ENCODE measurements around the gene SPON1.
A peak's percentile ranks its signal among the peaks of the same experiment; 100 is the strongest.

The SPON1 gene

DNA sequence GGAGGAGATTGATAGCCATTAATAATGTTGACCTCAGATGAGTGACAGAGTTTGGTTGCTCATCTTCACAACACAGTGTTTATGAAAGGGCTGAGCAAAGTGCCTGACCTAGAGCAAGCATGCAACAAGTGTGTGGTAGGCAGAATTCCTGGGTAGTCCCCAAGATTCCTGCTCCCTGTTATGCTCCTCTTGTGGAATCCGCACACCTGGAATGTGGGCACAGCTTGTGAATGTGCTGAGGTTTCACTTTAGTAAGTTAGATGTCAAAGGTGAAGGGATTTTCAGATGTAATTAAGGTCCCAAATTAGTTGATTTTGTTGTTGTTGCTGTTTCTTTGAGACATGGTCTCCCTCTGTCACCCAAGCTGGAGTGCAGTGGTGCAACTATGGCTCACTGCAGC lies 20.7 kb upstream of the SPON1 start:
- no peak for DNase-seq
- in situ Hi-C loops (cut with HindIII; ENCODE audit: low pct_ligation_motif_present, low pct_unique_long_range_greater_than_20kb, low sequenced_read_pairs): no loop called here

DNA sequence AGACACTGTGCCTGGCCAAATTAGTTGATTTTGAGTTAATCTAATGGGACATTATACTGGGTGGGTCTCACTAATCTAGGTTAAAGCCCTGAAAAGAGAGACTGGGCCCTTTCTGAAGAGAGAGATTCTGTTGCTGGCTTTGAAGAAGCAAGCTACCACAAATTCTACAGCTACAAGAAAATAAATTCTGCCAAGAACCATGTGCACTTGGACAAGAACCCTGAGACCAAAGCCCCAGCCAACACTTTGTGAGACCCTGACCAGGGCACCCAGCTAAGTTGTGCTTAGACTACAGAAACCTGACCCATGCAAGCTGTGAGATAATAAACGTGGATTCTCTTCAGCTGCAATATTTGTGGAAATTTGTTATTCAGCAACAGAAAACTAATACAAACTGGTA lies 20.1 kb upstream of the SPON1 start:
- in situ Hi-C loops (cut with HindIII; ENCODE audit: low pct_ligation_motif_present, low pct_unique_long_range_greater_than_20kb, low sequenced_read_pairs): no loop called here
- no peak for DNase-seq

DNA sequence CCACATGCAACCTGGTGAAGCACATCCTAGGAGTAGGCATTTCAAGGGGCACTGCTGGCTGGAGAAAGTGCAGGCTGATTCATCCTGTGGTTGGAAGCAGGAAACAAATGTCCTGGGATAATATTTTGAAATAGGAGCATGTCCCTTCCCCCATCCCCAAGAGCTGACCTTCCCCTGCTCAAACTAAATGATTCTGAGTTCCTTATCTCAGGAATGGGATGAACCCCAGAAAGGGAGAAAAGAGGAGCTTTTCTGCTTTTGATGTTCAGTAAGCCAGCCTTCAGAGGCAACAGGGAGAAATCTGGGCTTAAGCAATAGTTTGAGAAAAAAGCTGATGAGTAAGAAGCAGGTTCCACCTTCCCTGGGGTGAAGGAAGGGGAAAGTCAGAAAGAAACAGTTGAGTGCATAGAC lies 19.5 kb upstream of the SPON1 start:
- DNase-seq: peak; percentile 56
- in situ Hi-C loops (cut with HindIII; ENCODE audit: low pct_ligation_motif_present, low pct_unique_long_range_greater_than_20kb, low sequenced_read_pairs): no loop called here

GRCh38 chr11:13944016-13944415 lies 18.5 kb upstream of the SPON1 start:
- DNase-seq: no peak
- in situ Hi-C loops (cut with HindIII; ENCODE audit: low pct_ligation_motif_present, low pct_unique_long_range_greater_than_20kb, low sequenced_read_pairs): no loop called here

GRCh38 chr11:13944911-13945425 lies 17.6 kb upstream of the SPON1 start:
- DNase-seq: no peak
- in situ Hi-C loops (cut with HindIII; ENCODE audit: low pct_ligation_motif_present, low pct_unique_long_range_greater_than_20kb, low sequenced_read_pairs): no loop called here

- in situ Hi-C loops (cut with HindIII; ENCODE audit: low pct_ligation_motif_present, low pct_unique_long_range_greater_than_20kb, low sequenced_read_pairs): no loop called here
- DNase-seq: no peak
Observed at GRCh38 chr11:13947379-13947778, 15.1 kb upstream of the SPON1 start.

- in situ Hi-C loops (cut with HindIII; ENCODE audit: low pct_ligation_motif_present, low pct_unique_long_range_greater_than_20kb, low sequenced_read_pairs): no loop called here
- peak; percentile 8 for DNase-seq
Observed at GRCh38 chr11:13949876-13950275, 12.6 kb upstream of the SPON1 start.

GRCh38 chr11:13952221-13952620 lies 10.3 kb upstream of the SPON1 start:
- in situ Hi-C loops (cut with HindIII; ENCODE audit: low pct_ligation_motif_present, low pct_unique_long_range_greater_than_20kb, low sequenced_read_pairs): no loop called here

GRCh38 chr11:13952668-13953067 lies 9.9 kb upstream of the SPON1 start:
- DNase-seq: no peak
- in situ Hi-C loops (cut with HindIII; ENCODE audit: low pct_ligation_motif_present, low pct_unique_long_range_greater_than_20kb, low sequenced_read_pairs): no loop called here

More at GRCh38 chr11:13952221-13952620, 10.3 kb upstream of the SPON1 start:
- no peak for DNase-seq

DNA sequence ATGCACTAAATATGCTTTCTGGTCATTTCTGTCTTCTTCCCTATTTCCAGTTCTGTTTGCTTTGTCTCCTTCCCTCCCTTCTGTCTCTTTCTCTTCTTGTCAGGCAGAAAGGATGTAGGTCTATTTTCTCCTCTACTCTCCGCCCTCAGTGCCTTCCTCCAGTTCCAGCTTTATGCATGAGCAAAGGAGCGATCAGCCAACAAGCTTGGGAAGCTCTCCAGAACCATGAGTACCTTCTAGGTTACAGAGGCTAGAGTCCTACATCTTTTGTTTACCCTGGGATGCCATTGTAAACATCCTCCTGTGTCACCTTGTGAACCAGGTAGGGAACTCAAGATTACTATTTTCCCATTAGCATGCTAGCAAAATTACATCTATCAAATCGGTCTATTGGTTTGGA lies 7.9 kb upstream of the SPON1 start:
- in situ Hi-C loops (cut with HindIII; ENCODE audit: low pct_ligation_motif_present, low pct_unique_long_range_greater_than_20kb, low sequenced_read_pairs): no loop called here
- DNase-seq: no peak

- in situ Hi-C loops (cut with HindIII; ENCODE audit: low pct_ligation_motif_present, low pct_unique_long_range_greater_than_20kb, low sequenced_read_pairs): no loop called here
- peak; percentile 55 for DNase-seq
Observed at GRCh38 chr11:13955971-13956421, 6.5 kb upstream of the SPON1 start.

GRCh38 chr11:13956988-13957387 lies 5.5 kb upstream of the SPON1 start:
- in situ Hi-C loops (cut with HindIII; ENCODE audit: low pct_ligation_motif_present, low pct_unique_long_range_greater_than_20kb, low sequenced_read_pairs): no loop called here
- no peak for DNase-seq

GRCh38 chr11:13958641-13959400 lies 3.7 kb upstream of the SPON1 start:
- DNase-seq: no peak
- in situ Hi-C loops (cut with HindIII; ENCODE audit: low pct_ligation_motif_present, low pct_unique_long_range_greater_than_20kb, low sequenced_read_pairs): no loop called here

DNA sequence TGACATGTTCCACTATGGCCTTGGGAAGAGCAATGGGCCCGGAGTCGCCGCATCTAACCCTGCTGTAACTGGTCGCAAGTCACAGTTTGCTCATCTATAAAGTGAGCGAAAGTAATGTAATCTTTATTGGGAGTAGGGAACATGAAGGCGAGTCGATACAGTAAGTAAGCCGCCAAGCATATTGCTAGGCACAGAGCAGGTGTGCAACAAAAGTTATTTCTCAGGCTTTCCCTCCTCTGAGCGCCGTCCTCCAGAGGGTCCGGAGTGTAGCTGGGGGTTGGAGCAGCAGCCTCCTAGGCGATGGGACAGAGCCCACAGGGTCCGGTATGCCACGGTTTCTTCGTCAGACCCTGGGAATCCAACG lies 343 bp upstream of the SPON1 start:
- no peak for DNase-seq
- in situ Hi-C loops (cut with HindIII; ENCODE audit: low pct_ligation_motif_present, low pct_unique_long_range_greater_than_20kb, low sequenced_read_pairs): no loop called here

DNA sequence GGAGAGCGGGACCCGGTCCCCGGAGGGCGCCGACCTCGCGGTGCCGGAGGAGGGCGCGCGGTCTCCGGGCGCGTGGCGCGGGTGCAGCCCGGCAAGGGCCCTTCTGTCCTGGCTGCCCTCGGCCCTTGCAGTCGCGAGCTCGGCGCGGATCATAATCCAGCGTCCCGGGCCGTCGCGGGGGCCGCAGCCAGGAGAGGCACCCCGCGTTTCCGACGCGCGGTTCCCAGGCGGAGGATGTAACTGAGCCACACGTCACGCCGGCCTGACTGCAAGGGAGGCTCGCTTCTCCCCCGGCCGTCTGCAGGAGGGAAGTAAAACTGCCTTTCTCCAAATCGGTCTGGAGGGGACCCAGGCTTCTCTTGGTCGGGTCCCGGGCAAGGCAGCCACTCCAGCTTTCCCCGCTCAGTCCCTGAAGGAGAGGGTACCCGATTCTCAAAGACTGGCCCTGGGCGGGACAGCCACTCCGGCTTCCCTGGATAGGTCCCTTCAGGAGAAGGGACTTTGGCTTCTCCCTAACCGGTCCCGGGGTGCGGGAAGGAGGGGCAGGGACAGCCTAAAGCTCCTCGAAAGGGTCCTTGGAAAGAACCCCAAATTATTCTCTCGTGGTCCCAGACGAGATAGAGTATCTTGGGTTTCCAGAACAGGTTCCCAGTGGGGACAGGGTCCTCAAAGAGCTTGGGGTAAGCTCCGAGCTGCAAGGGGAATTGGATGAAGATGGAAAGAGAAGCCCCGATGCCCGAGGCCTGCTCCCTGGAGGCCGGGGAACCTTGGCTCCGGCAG lies 836 bp downstream of the SPON1 start:
- in situ Hi-C loops (cut with HindIII; ENCODE audit: low pct_ligation_motif_present, low pct_unique_long_range_greater_than_20kb, low sequenced_read_pairs): no loop called here
- DNase-seq: no peak

DNA sequence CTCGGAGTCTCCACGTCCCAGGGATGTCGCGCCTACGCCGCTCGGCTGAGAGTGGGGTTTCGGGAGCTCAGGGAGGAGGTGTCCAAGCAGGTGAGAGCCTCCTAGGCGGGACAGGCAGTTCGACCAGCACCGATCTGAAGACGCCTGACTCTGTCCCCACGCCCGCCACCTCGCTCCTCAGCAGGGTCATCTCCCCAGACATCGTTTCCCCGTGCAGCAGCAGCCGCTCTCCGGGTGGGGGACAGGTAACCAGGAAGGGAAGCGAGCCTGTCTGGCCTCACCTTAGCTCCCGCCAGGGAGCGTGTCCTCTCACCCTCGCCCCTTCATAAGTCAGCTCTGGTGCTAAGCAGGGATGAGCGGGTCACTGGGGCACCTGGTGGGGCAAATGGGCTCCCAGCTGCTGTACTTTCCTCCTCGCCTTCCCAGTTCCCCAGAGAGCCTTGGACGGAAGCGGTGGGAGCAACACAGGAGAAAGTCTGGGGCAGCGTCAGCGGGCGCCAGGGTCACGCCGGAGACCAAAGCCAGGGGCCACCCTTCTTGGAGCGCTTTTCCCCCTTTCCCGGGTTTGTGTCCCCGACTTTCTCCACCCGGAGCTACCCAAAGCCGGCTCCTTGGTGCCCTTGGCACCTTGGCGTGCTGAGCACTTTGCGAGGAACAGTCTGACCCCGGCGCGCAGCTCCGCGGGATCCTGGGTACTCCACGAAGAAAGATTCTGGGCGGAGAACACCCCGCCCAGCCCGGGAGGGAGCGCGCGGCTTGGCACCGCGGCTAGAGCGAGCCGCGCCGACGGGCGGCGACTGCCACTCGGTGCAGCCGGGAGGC lies 1.6 kb downstream of the SPON1 start:
- no peak for DNase-seq
- in situ Hi-C loops (cut with HindIII; ENCODE audit: low pct_ligation_motif_present, low pct_unique_long_range_greater_than_20kb, low sequenced_read_pairs): no loop called here

- in situ Hi-C loops (cut with HindIII; ENCODE audit: low pct_ligation_motif_present, low pct_unique_long_range_greater_than_20kb, low sequenced_read_pairs): no loop called here
- DNase-seq: no peak
Observed at GRCh38 chr11:13964771-13965074, 2.2 kb downstream of the SPON1 start.

- in situ Hi-C loops (cut with HindIII; ENCODE audit: low pct_ligation_motif_present, low pct_unique_long_range_greater_than_20kb, low sequenced_read_pairs): no loop called here
Observed at GRCh38 chr11:13965337-13965736, 2.8 kb downstream of the SPON1 start.

GRCh38 chr11:13966013-13966412 lies 3.5 kb downstream of the SPON1 start:
- in situ Hi-C loops (cut with HindIII; ENCODE audit: low pct_ligation_motif_present, low pct_unique_long_range_greater_than_20kb, low sequenced_read_pairs): no loop called here
- DNase-seq: no peak

More at GRCh38 chr11:13965337-13965736, 2.8 kb downstream of the SPON1 start:
- DNase-seq: no peak
